HG02973 (cell line): ENCODE data around the gene USP8.

Source experiments
- ATAC-seq: cut with Tn5 transposase; IDR thresholded peaks from one replicate; pipeline ENCODE4 v1.9.1; 2021; ENCODE audit warnings: moderate library complexity; ENCODE audit not compliant: unreplicated experiment

The USP8 gene

GRCh38 chr15:50531163-50531562, 107.0 kb downstream of the USP8 start:
- no peak for ATAC-seq

- no peak for ATAC-seq
Measured at GRCh38 chr15:50531766-50532165, 107.6 kb downstream of the USP8 start.

- ATAC-seq, result no peak
Measured at GRCh38 chr15:50542887-50543210, 118.6 kb downstream of the USP8 start.

GRCh38 chr15:50543556-50543955, 119.4 kb downstream of the USP8 start:
- ATAC-seq, result no peak

- no peak for ATAC-seq
Measured at GRCh38 chr15:50544368-50544767, 120.2 kb downstream of the USP8 start.

- ATAC-seq, result no peak
Measured at GRCh38 chr15:50546566-50546965, 122.4 kb downstream of the USP8 start, which contains the start of gene USP50. USP50 (minus strand) TSS chr15:50546666; CDS start chr15:50546525, 141 bp downstream.

GRCh38 chr15:50549326-50549725, 125.1 kb downstream of the USP8 start:
- ATAC-seq, result no peak

GRCh38 chr15:50552238-50552637, 128.0 kb downstream of the USP8 start:
- peak; percentile 48 for ATAC-seq

- no peak for ATAC-seq
Measured at GRCh38 chr15:50556642-50557371, 132.6 kb downstream of the USP8 start.

- ATAC-seq, result no peak
Measured at GRCh38 chr15:50558012-50558411, 133.8 kb downstream of the USP8 start.

- ATAC-seq, result no peak
Measured at GRCh38 chr15:50562735-50563640, 138.8 kb downstream of the USP8 start.

- ATAC-seq, result no peak
Measured at GRCh38 chr15:50563756-50564155, 139.6 kb downstream of the USP8 start.
